Astrocyte of the cerebellum (primary cell): ENCODE results near the gene SH3BP1.
A peak's percentile ranks its signal among the peaks of the same experiment; 100 is the strongest.

Source experiments
- DNase-seq: peaks from one replicate; pipeline ENCODE4 v3.0.0-alpha.2; 2011; ENCODE audit warnings: low read depth
- H3K4me3 ChIP-seq: 2 replicates; pipeline ENCODE4 v1.5.1; 2011; ENCODE audit warnings: mild to moderate bottlenecking, low read depth, low read length, moderate library complexity
- in situ Hi-C: cut with HindIII; loops from 2 replicates; pipeline ENCODE4 v1.10.0; 2017; ENCODE audit warnings: low sequenced_read_pairs
- TF ChIP-seq, protein P1 (sequence below): IDR thresholded peaks from 2 replicates; pipeline ENCODE4 v1.5.1; 2012; ENCODE audit warnings: low read length, low read depth, moderate library complexity, mild to moderate bottlenecking; ENCODE audit errors: missing control alignments

Gene SH3BP1

DNA sequence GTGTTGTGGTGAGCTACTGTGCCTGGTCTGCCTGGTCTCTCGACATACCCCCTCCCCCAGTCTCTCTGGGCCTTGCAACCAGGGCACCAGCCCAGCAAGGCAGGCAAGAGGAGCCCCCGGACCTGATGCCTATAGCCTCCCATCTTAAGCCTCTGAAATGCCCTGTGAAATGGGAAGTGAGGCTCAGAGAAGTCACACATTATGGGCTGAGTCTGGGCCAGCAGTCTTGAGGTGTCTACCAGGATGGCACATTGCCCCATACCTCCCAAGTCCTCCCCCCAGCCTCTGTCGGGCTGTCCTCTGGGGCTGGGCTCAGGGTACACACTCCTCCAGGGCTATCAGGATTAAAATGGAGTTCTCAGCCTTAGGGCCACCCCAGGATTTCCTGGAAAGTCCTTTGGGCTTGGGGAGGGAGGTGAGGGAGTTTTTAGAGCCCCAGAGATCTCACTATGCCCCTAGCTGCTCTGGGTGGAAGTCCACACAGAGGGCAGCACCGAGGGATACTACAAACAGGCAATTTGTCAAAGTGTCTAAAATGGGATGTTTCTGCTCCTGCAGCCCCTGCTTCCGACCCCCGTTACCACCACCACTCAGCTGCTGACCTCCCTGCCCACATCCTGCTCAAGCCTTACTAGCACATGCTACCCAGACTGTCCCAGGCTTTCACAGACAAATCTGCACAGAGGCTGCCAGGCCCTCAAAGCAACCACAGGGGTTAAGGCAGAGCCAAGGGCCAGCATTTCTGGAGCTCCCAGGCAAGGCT lies 3.1 kb upstream of the SH3BP1 start:
- in situ Hi-C loops = no loop called here
- DNase-seq = peak; percentile 69
- TF ChIP-seq, protein P1, sequence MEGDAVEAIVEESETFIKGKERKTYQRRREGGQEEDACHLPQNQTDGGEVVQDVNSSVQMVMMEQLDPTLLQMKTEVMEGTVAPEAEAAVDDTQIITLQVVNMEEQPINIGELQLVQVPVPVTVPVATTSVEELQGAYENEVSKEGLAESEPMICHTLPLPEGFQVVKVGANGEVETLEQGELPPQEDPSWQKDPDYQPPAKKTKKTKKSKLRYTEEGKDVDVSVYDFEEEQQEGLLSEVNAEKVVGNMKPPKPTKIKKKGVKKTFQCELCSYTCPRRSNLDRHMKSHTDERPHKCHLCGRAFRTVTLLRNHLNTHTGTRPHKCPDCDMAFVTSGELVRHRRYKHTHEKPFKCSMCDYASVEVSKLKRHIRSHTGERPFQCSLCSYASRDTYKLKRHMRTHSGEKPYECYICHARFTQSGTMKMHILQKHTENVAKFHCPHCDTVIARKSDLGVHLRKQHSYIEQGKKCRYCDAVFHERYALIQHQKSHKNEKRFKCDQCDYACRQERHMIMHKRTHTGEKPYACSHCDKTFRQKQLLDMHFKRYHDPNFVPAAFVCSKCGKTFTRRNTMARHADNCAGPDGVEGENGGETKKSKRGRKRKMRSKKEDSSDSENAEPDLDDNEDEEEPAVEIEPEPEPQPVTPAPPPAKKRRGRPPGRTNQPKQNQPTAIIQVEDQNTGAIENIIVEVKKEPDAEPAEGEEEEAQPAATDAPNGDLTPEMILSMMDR = peak; percentile 64
- no peak overlapping the region for H3K4me3 ChIP-seq

DNA sequence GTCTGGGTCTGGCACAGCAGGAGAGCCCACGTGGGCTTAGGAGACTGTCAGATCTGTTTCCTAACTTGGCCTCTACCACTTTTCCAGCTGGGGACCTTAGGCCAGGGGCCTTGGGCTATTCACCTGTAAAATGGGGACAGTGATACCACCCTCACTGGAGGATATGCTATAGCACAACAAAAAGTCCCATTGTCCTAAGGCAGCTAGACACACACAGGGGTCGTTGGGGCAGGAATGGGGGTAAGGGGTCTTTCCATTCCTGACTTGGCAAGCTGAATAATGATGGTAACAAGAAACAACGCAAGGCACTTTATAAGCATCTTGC lies 2.6 kb upstream of the SH3BP1 start:
- TF ChIP-seq, protein P1 = no peak
- DNase-seq = no peak
- in situ Hi-C loops = no loop called here
- no peak overlapping the region for H3K4me3 ChIP-seq

DNA sequence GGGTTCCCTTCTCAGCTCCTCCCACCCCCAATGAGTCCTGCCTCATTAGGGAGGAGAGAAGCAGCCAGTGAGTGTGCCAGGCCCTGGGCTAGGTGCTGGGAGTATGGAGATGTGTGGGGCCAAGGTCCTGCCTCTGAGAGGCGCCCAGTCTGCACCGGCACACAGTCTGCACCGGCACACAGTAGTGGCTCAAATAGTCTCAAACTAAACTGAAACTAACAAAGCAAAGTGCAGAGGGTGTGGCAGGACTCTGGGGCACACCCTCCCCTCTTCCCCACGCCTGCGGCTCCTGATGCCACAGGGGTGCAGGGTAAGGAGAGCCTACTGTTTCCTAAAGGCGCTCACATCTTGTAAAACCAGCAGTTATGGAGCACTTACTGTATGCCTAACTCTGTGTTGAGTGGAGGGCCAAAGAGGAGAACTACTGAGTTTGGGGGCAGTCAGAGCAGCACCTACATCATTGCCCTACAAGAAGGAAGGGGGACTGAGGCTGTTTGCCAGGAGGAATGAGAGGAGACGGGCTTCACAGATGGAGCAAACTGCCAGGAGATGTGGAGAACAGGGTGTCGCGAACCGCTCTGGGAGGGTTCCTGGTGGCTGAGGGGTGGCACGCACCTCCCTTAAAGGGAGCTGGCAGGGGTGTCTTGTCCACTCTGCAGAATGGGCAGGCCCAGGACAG lies 939 bp upstream of the SH3BP1 start:
- in situ Hi-C loops = no loop called here
- TF ChIP-seq, protein P1 = no peak
- H3K4me3 ChIP-seq = no peak overlapping the region
- no peak for DNase-seq

DNA sequence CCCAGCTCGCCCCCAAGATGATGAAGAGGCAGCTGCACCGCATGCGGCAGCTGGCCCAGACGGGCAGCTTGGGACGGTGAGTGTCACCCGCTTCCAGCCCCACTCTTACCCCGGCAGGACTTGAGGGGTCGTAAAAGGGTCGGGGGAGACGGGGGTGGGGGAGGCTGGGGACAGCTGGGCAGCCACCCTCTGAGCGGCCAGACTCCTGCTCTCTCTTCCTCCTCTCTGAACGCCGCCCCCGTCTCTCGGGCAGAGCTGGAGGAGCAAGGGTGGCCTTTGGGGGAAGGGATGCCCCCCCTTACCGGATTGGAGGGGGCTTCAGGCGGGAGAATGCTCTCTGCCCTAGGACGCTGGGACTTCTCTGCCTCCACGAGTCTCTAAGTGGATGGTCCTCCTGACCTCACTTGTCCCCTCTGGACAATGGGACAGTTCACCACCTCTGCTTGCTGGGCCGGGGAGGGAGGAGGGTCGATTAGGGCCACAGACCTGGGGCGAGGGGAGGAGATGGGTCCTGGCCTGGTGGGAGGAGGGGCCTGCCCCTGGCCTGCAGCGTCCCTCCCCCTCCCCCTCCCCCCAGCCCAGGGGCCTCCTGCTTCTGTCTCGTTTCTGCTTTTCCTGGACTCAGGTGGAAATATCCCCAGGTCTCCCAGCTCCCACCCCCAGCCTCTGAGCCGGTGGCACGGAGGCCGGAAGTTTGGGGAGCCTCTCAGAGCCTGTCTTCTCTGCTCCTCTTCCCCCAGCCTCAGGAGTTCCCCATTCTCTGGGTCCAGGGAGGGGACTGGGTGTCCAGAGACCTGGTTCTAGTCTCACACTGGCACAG lies 512 bp downstream of the SH3BP1 start:
- in situ Hi-C loops = no loop called here
- H3K4me3 ChIP-seq = peak overlapping the region; percentile 51
- TF ChIP-seq, protein P1 = no peak
- no peak for DNase-seq

DNA sequence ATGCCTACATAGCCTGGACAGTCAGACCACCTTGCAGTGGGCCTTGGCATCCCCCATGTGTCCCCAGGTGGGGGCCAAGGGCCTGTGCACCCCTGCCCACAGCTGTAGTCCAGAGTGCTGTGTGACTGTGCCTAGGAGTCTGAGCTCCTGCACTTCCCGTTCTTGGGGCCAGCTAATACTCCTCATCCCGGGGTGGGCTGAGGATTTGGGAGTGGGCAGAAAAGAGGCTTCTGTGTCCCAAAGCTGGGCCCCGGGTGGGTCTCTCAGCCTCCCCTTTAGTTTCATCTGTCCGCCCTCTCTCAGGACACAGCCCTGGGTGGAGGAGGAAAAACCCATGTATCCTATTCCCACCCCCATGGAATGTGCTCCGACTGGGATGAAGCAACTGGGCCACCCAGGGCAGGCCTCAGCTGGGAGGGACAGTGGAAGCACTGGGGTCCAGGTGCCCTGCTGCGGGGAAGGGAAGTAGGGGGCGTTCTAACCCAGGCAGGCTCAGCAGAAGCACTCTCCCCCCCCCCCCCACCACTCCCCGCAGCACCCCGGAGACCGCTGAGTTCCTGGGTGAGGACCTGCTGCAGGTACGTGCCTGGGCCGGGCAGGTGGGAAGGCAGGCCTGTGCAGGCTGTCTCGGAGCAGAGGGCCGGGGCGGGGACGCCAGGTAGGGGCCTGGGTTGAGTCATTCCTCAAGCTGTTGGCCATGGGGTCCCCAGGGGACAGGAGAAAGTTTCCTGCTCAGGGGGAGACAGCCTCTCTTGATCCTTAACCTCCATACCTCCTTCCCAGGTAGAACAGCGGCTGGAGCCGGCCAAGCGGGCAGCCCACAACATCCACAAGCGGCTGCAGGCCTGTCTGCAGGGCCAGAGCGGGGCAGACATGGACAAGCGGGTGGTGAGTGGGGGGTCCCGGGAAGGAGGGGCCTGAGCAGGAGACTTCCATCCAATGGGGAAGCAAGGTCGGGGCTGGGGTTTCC lies 1.4 kb downstream of the SH3BP1 start:
- TF ChIP-seq, protein P1 = no peak
- in situ Hi-C loops = no loop called here
- no peak for DNase-seq
- H3K4me3 ChIP-seq = peak overlapping the region; percentile 51
